HG03575 (cell line): ENCODE results near the gene TARDBP.
"Not testable (repeated sequence)": the region's sequence is repeated elsewhere in the genome, so short reads cannot be mapped to it uniquely, and the experiment has no call there.

ENCODE experiments used
- ATAC-seq: cut with Tn5 transposase; IDR thresholded peaks from one replicate; pipeline ENCODE4 v1.9.1; 2021; ENCODE audit not compliant: unreplicated experiment, insufficient number of reproducible peaks, low FRiP score; ENCODE audit errors: extremely low read depth

TARDBP gene

GRCh38 chr1:11054666-11055065, 42.2 kb downstream of the TARDBP start:
- ATAC-seq: no peak

GRCh38 chr1:11055676-11056075, 43.2 kb downstream of the TARDBP start:
- no peak for ATAC-seq

- no peak for ATAC-seq
These were observed 44.0 kb downstream of the TARDBP start for GRCh38 chr1:11056504-11056903.

- no peak for ATAC-seq
These were observed 45.0 kb downstream of the TARDBP start for GRCh38 chr1:11057477-11057876.

- no peak for ATAC-seq
These were observed 45.6 kb downstream of the TARDBP start for GRCh38 chr1:11058026-11058425.

GRCh38 chr1:11058595-11059154, 46.2 kb downstream of the TARDBP start:
- no peak for ATAC-seq

- ATAC-seq: no peak
These were observed 46.9 kb downstream of the TARDBP start for GRCh38 chr1:11059155-11059967.

GRCh38 chr1:11059968-11060830, 47.7 kb downstream of the TARDBP start, which contains the start of gene SRM:
TSS of gene SRM (minus strand) at chr1:11060018. CDS start at chr1:11059943, 75 bp downstream.
- no peak for ATAC-seq

- no peak for ATAC-seq
These were observed 49.4 kb downstream of the TARDBP start for GRCh38 chr1:11061652-11062365.

- no peak for ATAC-seq
These were observed 50.5 kb downstream of the TARDBP start for GRCh38 chr1:11062965-11063401.

- ATAC-seq: not testable (repeated sequence)
These were observed 51.6 kb downstream of the TARDBP start for GRCh38 chr1:11063937-11064537.

GRCh38 chr1:11064942-11065341, 52.5 kb downstream of the TARDBP start:
- no peak for ATAC-seq

GRCh38 chr1:11065796-11066195, 53.3 kb downstream of the TARDBP start:
- no peak for ATAC-seq

GRCh38 chr1:11067716-11068599, 55.5 kb downstream of the TARDBP start:
- no peak for ATAC-seq

- ATAC-seq: no peak
These were observed 56.4 kb downstream of the TARDBP start for GRCh38 chr1:11068600-11069473.

- no peak for ATAC-seq
These were observed 58.4 kb downstream of the TARDBP start for GRCh38 chr1:11070876-11071275.
